B cell (primary cell): ENCODE measurements around the gene CRMP1. TPM values are rescaled to one million over a fixed set of nuclear protein-coding genes. Genes with fewer than 3 reads are reported as not detected.

Experiments used
- ATAC-seq: fragments of 200-7000 bp; cut with Tn5 transposase; one replicate; pipeline ENCODE4 v1.10.0; 2021; ENCODE audit warnings: low read depth, mild to moderate bottlenecking, moderate number of reproducible peaks, moderate library complexity
- CTCF ChIA-PET: fragments of 350-600 bp; sonication (Branson Sonifier 250); formaldehyde crosslinking; loops from one replicate; lab custom pipeline; 2021; ENCODE audit warnings: antibody characterized with exemption, inconsistent platforms; lab: Charles Lee
- POLR2A ChIA-PET: fragments of 350-600 bp; sonication (Branson Sonifier 250); formaldehyde crosslinking; loops from one replicate; lab custom pipeline; 2021; ENCODE audit warnings: antibody characterized with exemption; lab: Charles Lee
- DNase-seq: peaks from one replicate; pipeline ENCODE4 v3.0.0; 2013
- H2AFZ ChIP-seq: 2 replicates; pipeline ENCODE4 v1.6.1; 2012; ENCODE audit warnings: mild to moderate bottlenecking, low read depth, low read length; ENCODE audit not compliant: insufficient read depth, poor library complexity, severe bottlenecking
- H3K27ac ChIP-seq, 2 donors: 1 replicate in 1 of 2; 2 replicates in 1 of 2; pipeline ENCODE4 v1.5.1; 2012 to 2013; ENCODE audit warnings: low read length in 2 of 2, mild to moderate bottlenecking in 2 of 2, moderate library complexity in 1 of 2
- H3K27me3 ChIP-seq, 4 experiments: fragments of 200-600 bp in 1 of 4; sonication (generic) in 1 of 4; replicated peaks in 1 of 4; 1 replicate in 2 of 4; 2 replicates in 2 of 4; pipeline versions ENCODE4 v1.6.1 to v1.7.0; 2013 to 2016; ENCODE audit warnings: low read length in 3 of 4, mild to moderate bottlenecking in 2 of 4, mixed read lengths in 1 of 4, moderate library complexity in 1 of 4; ENCODE audit not compliant: insufficient read depth in 4 of 4, control insufficient read depth in 3 of 4; ENCODE audit errors: control extremely low read depth in 1 of 4
- H3K36me3 ChIP-seq, 2 experiments: replicated peaks in 1 of 2; 1 replicate in 1 of 2; 2 replicates in 1 of 2; pipeline versions ENCODE4 v1.6.1 to v1.7.1; 2013; ENCODE audit warnings: low read length in 1 of 2; ENCODE audit not compliant: insufficient read depth in 2 of 2, control insufficient read depth in 1 of 2; ENCODE audit errors: control extremely low read depth in 1 of 2, extremely low read depth in 1 of 2
- H3K4me1 ChIP-seq, 2 donors: fragments of 200-600 bp in 1 of 2; sonication (generic) in 1 of 2; 1 replicate in 1 of 2; 2 replicates in 1 of 2; pipeline versions ENCODE4 v1.5.1 to v1.6.1; 2013 to 2017; ENCODE audit warnings: low read length in 2 of 2; ENCODE audit not compliant: control insufficient read depth in 2 of 2, insufficient read depth in 2 of 2
- H3K4me2 ChIP-seq: replicated peaks from 2 replicates; pipeline ENCODE3; 2012; ENCODE audit warnings: mild to moderate bottlenecking, low read depth, low read length; ENCODE audit not compliant: poor library complexity, severe bottlenecking
- H3K4me3 ChIP-seq, 5 experiments: fragments of 200-600 bp in 1 of 5; sonication (generic) in 1 of 5; 1 replicate in 3 of 5; 2 replicates in 2 of 5; pipeline versions ENCODE4 v1.5.1 to v1.7.0; 2011 to 2016; ENCODE audit warnings: low read length in 4 of 5, mild to moderate bottlenecking in 4 of 5, low read depth in 2 of 5, control low read depth in 1 of 5, moderate library complexity in 1 of 5; ENCODE audit not compliant: insufficient read depth in 1 of 5; ENCODE audit errors: control extremely low read depth in 1 of 5, extremely low read depth in 1 of 5
- H3K79me2 ChIP-seq: fragments of 200-600 bp; sonication (generic); one replicate; pipeline ENCODE4 v1.6.0; 2016; ENCODE audit warnings: low read length; ENCODE audit not compliant: control insufficient read depth, insufficient read depth
- H3K9ac ChIP-seq: fragments of 200-600 bp; sonication (generic); 2 replicates; pipeline ENCODE4 v1.6.1; 2017; ENCODE audit warnings: mild to moderate bottlenecking, low read length, moderate library complexity
- H3K9me3 ChIP-seq, 3 donors: one replicate each; pipeline versions ENCODE4 v1.6.1 to v1.7.1; 2013; ENCODE audit warnings: low read length in 2 of 3; ENCODE audit not compliant: control insufficient read depth in 2 of 3, insufficient read depth in 1 of 3; ENCODE audit errors: control extremely low read depth in 1 of 3
- H4K20me1 ChIP-seq: 2 replicates; pipeline ENCODE4 v1.6.0; 2012; ENCODE audit warnings: mild to moderate bottlenecking, low read length; ENCODE audit not compliant: insufficient read depth, control insufficient read depth, poor library complexity, severe bottlenecking
- H3K27ac Mint-ChIP-seq: one replicate; pipeline ENCODE4 v1.8.0; 2021; ENCODE audit warnings: mixed read lengths
- H3K27me3 Mint-ChIP-seq: one replicate; pipeline ENCODE4 v1.8.0; 2021; ENCODE audit warnings: mixed read lengths
- H3K4me1 Mint-ChIP-seq: one replicate; pipeline ENCODE4 v1.8.0; 2021; ENCODE audit warnings: mixed read lengths
- H3K4me3 Mint-ChIP-seq: one replicate; pipeline ENCODE4 v1.8.0; 2021; ENCODE audit warnings: mixed read lengths
- H3K9me3 Mint-ChIP-seq: one replicate; pipeline ENCODE4 v1.8.0; 2022; ENCODE audit warnings: mixed read lengths; ENCODE audit not compliant: insufficient read depth
- CTCF ChIP-seq: fragments of 200-600 bp; IDR thresholded peaks from one replicate; pipeline ENCODE4 v1.8.0; 2022; ENCODE audit warnings: antibody characterized with exemption, mild to moderate bottlenecking
- EZH2 ChIP-seq: IDR thresholded peaks from 2 replicates; pipeline ENCODE4 v1.6.1; 2012; ENCODE audit warnings: borderline replicate concordance, low read depth, mild to moderate bottlenecking, moderate library complexity, low read length; ENCODE audit not compliant: insufficient read depth, poor library complexity, severe bottlenecking
- WGBS: methylation state at CpG from one replicate; pipeline ENCODE4 v1.1.5; 2013; ENCODE audit warnings: missing lambda C conversion rate; ENCODE audit not compliant: insufficient coverage; 5-methylcytosine and 5-hydroxymethylcytosine counted together
- intact Hi-C: fragments of 100-400 bp; cut with micrococcal nuclease; formaldehyde crosslinking; loops from one replicate; pipeline ENCODE4 v1.10.0; 2022
- polyA plus RNA-seq: library from polyadenylated mRNA; depleted of rRNA; stranded (reverse); fragments of >200 nt; gene quantifications from 2 replicates; pipeline ENCODE4 v1.2.3, GENCODE V29; 2012
- total RNA-seq, 2 donors: library from RNA; stranded (reverse); fragments of 120-200 nt in 1 of 2; gene quantifications; 1 replicate in 1 of 2; 2 replicates in 1 of 2; pipeline versions ENCODE4 v1.2.3 to v1.2.4, GENCODE V29; 2013 to 2022

CRMP1 gene
- total and polyA plus RNA-seq, 2 donors (not counting 1 experiment from before 2014, with no cell fraction given), result 0.13 TPM; not detected in 1

- Mint-ChIP-seq H3K4me3 (no peak overlapping the region), H3K27me3 (no peaks in the 10 kb centered on the region), H3K4me1 (no peaks in the 10 kb centered on the region), H3K9me3 (peaks cover 3% of the 10 kb centered on the region), H3K27ac (no peak overlapping the region)
- Histone ChIP-seq H3K36me3 (no peaks in the 10 kb centered on the region), H3K9ac (no peak overlapping the region), H3K4me2 (no peak overlapping the region), H3K79me2 (no peaks in the 10 kb centered on the region), H4K20me1 (no peaks in the 10 kb centered on the region), H3K4me1 (no peaks in the 10 kb centered on the region), H3K27me3 (no peaks in the 10 kb centered on the region), H3K27ac (no peak overlapping the region), H3K9me3 (peaks cover 0 to 16% (median 5%) of the 10 kb centered on the region in 3 donors), H2AFZ (no peak overlapping the region), H3K4me3 (no peak overlapping the region)
- intact Hi-C loops, result no loop called here
- ATAC-seq (no peak), DNase-seq (no peak)
- TF ChIP-seq CTCF (no peak), EZH2 (no peak)
- 100% methylated on average over 6 of the region's 8 CpGs for WGBS
- ChIA-PET POLR2A (no interaction called here), CTCF (no interaction called here)
Measured at GRCh38 chr4:5787311-5787710, 105.6 kb downstream of the CRMP1 start.

DNA sequence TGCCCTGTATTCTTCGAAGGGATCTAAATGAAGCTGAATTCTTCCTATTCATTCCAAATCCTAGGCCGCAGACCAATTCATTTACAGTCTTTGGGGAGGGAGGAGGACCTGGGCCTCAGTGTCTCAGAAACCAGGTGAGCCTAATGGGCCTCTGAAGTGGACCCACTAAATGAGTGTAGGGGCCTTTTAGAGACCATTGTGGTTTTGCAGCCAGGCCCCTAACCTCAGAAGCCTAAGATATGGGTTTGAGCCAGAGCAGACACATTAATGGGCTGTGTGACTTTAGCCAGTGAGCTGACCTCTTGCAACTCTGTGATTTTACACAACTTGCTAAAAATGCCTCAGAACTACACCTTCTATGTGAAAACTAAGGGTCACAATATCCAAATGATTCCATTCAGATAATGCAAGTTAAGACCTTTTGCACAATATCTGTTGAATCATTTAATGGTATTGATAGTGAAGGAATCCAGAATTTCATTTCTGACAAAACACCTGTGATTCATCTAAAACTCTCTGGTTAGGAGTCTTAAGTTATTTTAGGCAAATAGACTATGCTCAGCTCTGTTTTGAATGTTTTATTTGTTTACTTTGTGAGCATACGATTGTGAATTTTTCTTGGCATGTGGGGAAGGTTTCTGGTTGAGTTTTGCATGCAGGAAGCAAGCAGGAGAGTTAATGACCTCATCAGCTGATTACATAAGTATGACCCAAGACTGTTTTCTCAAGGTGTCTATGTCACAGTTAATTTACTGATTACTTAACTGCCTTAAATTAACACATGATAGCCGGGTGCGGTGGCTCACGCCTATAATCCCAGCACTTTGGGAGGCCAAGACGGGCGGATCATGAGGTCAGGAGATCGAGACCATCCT lies 106.8 kb downstream of the CRMP1 start:
- H3K27ac ChIP-seq, result no peak overlapping the region
- Mint-ChIP-seq H3K9me3 (peaks cover 3% of the 10 kb centered on the region), H3K27me3 (no peaks in the 10 kb centered on the region), H3K4me3 (no peak overlapping the region), H3K27ac (no peak overlapping the region), H3K4me1 (no peaks in the 10 kb centered on the region)
- no peak overlapping the region for H3K9ac ChIP-seq
- intact Hi-C loops, result no loop called here
- H3K9me3 ChIP-seq, result peaks cover 0 to 16% (median 5%) of the 10 kb centered on the region in 3 donors
- no peak overlapping the region for H3K4me3 ChIP-seq
- H3K27me3 ChIP-seq, result no peaks in the 10 kb centered on the region
- 89% methylated on average over 2 of the region's 9 CpGs for WGBS
- DNase-seq, result no peak
- H3K36me3 ChIP-seq, result no peaks in the 10 kb centered on the region
- H3K4me2 ChIP-seq, result no peak overlapping the region
- no peak overlapping the region for H2AFZ ChIP-seq
- TF ChIP-seq CTCF (no peak), EZH2 (no peak)
- no peaks in the 10 kb centered on the region for H4K20me1 ChIP-seq
- CTCF ChIA-PET, result interaction anchor here (0.6 kb wide), 1 partner anchor 20 kb away, joined by 3 read pairs; no protein-coding TSS in a partner anchor
- POLR2A ChIA-PET, result no interaction called here
- no peaks in the 10 kb centered on the region for H3K4me1 ChIP-seq
- ATAC-seq, result no peak
- H3K79me2 ChIP-seq, result no peaks in the 10 kb centered on the region
